ENCODE measurements around the gene IRF4.
A peak's percentile ranks its signal among the peaks of the same experiment; 100 is the strongest.

IRF4 gene

DNA sequence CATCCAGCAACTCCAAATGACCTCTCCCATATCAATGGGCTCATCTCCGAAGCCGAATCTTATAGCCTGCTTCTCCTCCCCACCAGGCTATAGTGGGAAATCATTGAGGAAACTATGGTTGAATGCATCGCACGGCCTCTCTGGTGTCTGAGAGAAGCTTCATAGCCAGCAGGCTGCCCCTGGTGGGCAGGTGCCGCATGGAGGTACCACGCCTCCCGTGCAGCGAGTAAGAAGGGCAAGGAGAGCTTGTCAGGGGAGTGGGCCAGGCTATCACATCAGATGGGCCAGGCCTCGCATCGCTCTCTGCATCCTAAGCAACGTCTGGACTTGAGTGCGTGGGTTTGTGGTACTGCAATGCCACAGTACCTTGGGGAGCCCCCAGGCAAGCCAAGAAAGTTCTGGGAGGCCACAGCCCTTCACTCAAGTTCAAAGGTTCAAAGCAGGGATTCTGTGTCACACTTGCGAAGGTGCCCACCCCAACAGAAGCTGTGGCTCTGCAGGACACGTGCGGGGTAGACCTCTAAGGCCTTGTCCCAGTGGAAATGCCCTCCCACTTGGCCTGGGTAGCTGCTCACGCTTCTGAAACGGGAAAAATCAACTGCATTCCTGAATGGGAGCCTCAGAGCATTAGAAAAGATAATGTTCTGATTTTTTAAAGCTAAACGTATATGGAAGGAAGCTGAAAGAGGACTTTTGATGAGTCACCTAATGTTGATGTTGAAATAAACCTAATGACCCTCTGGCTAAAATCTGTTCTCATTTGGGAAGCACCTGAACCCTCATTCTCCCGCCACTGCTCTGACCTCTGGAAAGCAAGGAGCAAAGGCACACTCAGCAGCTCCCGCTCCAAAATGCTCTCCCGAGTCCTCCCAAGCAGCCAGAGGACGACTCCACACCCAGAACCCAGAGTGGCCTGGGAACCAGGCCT is 8.4 kb upstream of the IRF4 start:
- no peak for DNase-seq

DNA sequence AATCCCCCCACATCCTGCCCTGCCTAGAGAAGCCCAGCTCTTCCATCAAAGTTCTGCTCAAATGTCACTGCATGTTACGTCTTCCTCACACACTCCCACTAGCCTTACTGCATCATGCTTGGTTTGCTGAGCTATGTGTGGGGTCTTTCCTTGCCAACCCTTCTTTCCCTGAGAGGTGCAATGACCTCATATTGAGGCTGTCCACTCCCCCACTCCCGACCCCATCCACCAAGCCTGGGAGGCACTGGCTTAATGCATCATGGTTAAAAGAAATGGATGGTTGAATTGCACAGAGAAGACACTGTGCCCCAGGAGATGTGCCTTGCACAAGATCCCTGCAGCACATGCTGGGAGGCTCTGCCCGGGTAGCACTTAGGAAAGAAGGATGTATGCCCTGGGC is 7.7 kb upstream of the IRF4 start:
- no peak for DNase-seq

DNA sequence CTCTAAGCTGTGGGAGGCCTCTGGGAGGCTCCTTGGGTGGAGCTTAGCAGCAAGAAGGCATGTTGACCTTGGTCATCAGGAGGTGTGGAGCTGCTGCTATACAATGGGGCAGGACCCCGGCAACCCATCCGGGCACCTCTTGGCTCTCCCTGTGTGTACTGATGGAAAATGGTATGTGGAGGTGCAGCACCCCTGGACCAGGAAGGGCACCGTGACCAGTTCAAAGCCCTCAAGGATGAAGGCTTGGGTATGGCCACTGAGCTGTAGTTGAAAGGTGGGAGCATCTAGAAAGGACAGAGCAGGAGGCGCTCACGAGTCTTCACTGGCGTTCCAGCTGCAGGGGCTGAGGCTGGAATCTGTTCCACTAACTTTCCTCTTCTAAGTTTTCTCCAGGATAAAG is 6.7 kb upstream of the IRF4 start:
- no peak for DNase-seq

DNA sequence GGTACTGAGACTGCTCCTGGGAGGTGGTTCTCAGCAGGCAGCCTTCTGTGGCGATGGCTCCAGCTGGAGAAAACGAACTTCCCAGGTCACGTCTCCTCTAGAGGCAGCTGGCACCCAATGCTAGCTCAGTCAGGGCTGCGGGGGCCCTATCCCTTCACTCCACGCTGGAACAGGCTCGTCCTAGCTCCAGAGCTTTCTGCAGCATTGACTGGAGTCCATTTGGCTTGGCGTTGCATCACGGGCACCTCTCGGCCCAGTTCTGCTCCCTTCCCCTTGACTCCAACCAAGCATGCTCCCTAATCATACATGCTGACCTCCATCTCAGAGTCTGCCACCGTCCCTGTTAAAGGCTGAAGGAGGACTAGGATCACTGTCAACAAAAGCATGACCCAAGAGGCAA is 5.9 kb upstream of the IRF4 start:
- no peak for DNase-seq

DNA sequence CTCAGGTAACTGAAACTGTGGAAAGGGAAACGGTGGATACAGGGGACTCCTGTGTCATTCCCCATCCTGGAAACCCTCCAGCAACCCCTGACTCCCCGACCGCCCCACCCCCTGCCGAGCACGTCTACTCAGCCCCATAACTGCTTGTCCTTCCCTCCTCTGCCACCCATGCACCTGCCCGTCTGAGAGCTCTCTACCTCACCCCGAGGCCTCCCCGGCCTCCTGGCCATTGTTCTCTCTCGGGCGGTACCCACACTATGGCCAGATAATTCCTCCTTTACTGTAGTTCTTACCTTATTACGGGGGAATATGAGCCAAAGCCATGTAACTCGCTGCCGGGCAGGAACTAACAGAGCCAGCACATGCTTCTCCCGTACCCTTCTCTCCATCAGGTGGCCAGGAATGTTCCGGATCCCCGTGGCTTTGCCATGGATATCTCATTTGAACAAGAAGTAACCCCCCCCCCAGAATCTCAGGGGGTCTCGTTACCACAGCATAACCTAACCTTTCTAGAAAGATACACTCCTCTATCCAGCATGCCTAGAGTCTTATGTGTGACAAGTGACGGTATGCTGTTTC is 4.8 kb upstream of the IRF4 start:
- DNase-seq = no peak

DNA sequence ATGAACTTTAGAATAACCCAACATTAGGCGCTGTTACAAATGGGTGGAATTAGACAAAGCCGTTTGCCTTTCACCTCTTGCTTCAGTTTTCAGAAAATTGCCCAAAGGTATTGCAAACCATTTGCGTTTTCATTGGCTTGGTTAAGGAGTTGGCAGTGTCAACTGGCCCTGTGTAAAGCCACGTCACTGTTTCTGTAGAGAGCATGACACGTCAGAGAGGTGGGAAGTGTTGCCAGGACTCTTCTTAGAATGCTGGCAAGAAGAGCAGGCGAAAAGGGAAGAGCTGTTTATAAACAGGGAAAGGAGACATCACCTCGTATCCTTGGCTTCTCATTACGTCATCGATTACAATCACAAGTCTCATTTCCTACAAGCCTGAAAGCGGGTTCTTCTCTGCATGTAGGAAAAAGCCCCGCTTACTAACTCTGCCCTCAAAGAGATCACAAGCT is 4.2 kb upstream of the IRF4 start:
- peak; percentile 17 for DNase-seq

DNA sequence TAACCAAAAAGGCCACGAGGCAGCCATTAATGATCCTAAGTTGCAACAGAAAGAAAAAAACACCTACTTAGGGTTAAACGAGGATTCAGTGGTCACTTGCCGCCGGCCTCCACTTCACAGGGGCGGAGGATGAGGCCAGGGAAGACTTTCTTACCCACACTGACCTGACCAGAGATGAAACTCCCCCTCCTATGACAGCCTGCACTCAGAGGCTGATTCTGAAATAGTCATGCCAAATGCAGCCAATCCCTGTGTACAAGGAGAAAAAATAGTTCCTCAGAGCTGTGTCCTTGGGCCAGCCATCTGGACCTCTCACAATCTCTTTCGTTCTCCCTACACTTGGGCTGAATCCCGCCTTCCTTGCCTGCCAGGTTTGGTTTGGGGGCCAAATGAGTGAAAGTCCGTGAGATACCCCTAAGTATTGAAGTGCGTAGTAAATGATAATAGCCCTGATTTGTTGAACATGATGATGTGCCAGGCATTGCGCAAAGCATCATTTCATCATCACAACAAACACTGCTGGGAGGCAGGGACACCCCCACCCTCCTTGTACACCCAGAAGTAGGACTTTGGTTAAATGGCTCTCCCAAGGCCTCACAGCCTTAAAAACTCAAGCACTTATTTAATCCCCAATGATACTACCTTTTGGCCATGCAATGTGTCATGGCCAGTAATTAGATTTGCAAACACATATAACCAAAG is 3.2 kb upstream of the IRF4 start:
- DNase-seq = no peak

DNA sequence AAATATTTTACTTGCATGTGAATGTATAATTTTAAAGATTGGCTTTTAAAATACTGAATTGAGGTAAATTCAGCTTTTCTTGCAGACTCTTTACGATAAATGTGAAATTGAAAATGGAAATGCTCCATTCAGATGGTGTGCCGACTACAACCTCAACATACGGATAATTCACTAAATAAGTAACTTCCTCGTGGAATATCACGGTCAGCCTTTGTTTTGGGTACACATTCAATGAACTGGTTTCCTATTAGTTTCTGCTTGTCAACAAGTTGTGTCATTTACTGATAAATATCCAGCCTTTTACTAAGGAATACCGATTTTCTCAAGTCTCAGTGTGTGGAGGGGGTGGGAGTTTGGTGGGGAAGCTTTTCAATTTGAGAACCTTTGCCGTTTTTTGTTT is 2.4 kb upstream of the IRF4 start:
- DNase-seq = no peak

DNA sequence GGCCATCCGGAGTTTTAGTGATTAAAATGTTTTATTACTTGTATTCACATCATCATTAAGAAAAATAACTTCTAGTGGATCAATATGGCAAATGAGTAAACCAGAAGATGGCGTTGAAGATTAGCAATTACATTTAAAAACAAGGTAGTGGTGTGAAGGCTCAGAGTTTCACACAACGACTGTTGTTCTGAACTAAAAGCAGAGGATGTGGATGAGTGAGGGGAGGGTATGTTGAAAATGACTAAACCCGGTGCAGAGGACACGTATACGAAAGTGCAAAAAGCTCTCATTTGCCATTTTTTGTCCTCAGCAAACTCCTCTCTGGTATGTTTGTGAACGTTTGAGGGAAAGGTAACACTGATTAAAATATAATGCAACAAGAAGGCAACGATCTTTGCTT is 1.9 kb upstream of the IRF4 start:
- no peak for DNase-seq

DNA sequence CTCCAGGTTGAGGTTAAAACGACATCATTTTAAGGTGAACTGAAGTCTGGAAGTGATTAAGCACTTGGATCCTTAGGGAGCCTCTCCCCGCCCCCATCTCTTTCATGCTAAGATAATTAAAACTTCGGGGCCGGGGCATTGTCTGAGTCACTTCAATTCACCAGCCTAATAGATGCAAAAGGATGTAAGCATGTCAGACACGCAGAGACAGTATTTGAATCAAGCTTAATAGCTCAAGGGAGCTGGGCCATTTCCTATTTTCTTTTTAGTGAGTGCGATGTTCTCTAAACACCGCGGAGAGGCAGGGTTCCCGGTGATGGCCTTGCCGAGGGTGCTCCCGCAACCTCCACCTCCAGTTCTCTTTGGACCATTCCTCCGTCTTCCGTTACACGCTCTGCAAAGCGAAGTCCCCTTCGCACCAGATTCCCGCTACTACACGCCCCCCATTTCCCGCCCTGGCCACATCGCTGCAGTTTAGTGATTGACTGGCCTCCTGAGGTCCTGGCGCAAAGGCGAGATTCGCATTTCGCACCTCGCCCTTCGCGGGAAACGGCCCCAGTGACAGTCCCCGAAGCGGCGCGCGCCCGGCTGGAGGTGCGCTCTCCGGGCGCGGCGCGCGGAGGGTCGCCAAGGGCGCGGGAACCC is 516 bp upstream of the IRF4 start:
- DNase-seq = no peak

DNA sequence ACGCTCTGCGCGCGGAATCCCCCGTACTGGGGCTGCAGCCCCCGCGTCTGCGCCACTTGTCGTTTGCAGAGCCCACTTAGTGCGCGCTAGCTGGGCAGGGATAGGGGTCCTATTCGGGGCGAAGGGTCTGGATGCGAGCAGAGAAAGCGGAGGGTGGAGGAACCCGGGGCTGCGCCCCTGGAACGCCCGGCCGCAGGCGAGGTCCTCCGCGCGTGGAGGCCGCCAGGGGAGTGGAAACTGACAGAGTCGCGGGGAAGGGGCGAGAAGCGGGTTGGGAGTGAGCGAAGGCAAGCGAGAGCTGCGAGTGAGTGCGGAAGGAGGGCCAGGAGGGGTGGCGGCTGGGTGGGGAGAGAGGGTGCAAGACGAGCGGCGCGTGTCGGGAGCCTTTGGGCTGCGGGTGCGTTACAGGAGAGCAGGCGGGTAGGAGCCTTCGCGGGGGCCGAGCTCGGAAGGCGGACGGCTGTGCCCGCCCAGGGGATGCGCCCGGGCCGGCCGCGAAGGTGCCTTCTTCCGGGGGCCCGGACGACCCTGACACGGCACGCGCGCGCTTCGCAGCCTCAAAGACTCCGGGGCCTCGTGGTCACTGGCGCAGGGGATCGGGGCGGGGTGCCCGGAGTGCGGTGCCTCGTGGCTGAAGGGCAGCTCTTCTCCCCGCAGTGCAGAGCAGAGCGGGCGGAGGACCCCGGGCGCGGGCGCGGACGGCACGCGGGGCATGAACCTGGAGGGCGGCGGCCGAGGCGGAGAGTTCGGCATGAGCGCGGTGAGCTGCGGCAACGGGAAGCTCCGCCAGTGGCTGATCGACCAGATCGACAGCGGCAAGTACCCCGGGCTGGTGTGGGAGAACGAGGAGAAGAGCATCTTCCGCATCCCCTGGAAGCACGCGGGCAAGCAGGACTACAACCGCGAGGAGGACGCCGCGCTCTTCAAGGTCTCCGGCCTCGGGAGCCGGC is 1.2 kb downstream of the IRF4 start:
- no peak for DNase-seq

DNA sequence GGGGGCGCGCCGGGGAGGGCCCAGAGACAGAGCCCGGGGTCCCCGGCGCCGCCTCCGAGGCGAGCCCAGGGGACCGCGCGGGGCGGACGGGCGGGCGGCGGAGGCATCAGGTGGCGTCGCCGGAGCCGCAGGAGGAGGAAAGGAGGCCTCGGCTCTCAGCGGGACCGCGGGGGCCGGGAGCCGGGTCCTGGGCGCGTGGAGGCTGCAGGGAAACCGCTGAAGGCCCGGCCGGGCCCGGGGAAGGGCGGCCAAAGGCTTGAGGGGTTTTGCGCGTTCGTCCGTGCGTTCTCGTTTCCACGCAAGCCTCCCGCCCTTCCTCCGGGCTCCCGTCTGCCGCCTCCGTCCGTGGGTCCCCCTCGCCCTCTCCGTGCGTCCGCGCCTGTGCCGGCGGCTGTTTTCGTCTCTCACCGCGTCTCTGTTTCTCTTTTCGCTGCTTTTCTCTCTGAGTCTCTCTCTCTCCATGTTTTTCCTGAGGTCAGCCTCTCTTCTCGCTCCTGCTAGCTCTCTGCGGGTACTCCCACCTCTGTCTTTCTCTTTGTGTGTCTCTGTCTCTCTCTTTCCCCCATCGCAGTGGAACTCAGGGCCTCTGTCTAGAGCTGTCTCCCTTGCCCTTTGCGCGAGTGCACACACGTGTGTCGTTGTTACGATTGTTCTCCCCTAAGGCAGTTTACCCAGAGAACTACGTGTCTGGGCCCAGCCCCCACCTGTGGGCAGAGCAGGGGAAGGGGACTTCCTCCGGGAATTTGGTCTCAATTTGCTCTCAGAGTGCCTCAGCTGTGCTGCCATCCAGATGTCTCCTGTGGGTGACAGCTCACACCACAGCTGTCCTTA is 2.1 kb downstream of the IRF4 start:
- no peak for DNase-seq

DNA sequence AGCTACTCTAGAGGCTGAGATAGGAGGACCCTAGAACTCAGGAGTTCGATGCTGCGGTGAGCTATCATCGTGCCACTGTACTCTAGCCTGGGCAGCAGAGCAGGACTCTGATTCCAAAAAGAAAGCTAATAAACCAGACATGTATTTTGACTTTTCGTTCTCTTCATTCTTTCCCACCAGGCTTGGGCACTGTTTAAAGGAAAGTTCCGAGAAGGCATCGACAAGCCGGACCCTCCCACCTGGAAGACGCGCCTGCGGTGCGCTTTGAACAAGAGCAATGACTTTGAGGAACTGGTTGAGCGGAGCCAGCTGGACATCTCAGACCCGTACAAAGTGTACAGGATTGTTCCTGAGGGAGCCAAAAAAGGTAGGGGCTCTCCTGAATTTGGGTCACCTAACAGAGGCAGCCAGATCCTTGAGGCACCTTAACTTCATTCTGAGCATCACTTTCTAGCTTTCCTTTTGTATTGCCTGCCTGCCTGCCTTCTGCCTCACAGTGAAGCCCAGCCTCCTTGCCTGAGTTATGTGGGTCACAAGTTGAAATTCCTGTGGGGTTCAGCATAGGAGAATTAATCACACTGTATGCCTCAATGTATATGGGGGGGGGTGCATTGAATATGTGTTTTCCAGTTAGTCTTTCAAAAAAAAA is 3.2 kb downstream of the IRF4 start:
- DNase-seq = no peak

DNA sequence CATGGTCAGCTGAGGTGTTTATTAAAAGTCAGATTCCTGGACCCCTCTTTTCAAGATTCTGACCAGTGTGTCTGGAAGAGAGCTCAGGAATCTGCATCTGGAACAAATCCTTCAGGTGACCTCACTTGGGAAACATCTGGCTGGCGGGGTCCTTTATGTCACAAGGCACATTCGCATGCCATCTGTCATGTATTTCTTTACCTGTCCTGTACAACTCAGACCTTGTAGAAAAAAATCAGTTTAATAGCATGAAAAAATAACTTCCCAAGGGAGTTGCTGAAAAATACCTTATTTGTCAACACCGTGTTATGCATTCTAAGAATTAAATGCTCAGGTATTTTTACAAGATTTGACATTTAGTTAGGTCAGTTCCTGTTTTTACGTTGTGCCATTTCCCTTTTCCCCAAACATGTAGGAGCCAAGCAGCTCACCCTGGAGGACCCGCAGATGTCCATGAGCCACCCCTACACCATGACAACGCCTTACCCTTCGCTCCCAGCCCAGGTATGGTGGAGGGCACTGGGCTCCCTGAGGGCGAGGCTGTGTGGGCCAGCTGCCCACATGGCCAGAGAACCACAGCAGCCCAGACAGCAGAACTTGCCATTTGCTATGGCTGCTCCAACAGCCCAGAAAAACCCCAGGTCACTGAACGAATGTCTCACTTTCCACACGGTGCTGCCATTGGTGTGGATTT is 4.0 kb downstream of the IRF4 start:
- DNase-seq = no peak

DNA sequence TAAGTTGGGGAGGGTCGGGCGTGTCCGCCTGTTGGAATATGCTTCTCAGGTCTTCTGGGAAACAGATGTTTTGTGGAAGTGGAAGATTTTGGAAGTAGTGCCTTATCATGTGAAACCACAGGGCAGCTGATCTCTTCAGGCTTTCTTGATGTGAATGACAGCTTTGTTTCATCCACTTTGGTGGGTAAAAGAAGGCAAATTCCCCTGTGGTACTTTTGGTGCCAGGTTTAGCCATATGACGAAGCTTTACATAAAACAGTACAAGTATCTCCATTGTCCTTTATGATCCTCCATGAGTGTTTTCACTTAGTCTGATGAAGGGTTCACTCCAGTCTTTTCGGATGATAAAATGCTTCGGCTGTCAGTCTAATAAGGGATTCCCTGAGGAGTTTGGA is 4.6 kb downstream of the IRF4 start:
- no peak for DNase-seq

DNA sequence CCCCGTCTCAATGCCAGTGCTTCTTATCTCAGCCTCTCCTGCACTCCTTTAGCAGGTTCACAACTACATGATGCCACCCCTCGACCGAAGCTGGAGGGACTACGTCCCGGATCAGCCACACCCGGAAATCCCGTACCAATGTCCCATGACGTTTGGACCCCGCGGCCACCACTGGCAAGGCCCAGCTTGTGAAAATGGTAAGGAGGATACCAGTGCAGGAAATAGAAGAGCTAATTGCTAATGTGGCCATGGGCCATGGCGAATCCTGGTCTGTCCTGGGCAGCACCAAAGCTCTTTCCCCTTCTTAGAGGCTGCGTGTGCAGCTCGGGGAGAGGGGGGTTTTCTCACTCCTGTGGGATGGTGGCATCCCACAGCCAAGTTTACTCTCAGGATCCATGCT is 5.5 kb downstream of the IRF4 start:
- no peak for DNase-seq

DNA sequence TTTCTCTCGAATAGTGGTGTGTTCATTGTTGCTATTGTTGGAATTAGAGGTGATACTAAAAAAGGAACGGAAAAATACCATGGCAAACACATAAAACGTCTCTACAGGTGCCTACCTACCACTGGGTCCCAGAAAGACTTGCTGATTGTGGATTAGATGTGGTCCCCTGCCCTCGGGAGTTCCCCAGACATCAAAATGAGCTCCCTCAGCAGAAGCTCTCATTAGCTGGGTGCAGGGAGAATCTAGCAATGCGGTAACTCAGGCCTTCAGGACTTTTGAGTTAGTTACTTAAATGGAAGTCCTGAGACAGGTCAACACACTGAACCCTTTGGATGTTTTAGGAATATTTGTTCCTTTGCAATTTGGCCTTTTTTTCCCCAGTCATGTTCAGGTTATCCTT is 6.1 kb downstream of the IRF4 start:
- no peak for DNase-seq

DNA sequence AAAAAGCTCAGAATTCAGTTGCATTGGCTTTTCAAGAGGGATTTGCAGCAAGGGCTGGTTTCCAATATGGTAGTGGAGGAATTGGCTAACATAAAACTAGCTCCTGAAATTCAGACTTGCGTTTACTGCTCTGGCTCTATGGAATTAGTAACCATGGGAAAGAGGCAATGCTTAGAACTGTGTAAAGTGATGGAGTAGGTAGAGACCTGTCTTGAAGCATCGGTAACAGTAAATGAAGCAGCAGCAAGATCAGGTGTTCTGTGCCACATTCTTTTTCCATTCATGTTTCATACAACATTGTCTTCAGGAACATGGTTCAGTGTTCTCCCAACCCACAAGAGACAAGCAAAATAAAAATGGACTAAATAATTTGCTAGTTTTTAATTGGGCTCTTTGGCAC is 6.5 kb downstream of the IRF4 start:
- no peak for DNase-seq

DNA sequence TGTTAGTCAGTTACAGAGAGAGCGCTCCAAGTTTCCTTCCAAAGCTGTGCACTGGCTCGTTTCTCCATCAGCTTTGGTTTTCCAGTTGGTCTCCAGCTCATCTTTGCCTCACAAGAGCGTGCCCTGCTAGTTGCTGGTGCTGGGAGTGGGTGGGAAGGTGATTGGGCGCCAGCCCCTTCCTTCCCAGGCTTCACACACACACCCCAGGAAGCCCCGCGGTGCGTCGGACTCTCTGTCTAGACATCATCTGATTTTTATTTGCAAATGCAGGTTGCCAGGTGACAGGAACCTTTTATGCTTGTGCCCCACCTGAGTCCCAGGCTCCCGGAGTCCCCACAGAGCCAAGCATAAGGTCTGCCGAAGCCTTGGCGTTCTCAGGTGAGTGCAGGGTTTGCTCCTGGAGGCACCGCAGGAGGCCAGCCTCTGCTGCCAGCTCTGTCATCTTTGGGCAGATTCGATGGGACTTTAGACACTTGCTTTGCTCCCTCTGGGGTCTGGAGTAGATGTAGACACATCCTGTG is 7.1 kb downstream of the IRF4 start:
- no peak for DNase-seq
